Sigmoid colon (tissue), 4 donors: Measurements from ENCODE around the gene FAM83G.

ENCODE experiments used
- POLR2A ChIP-seq, 2 donors: fragments of 450-650 bp; IDR thresholded peaks; one replicate each; pipeline ENCODE4 v1.6.1; 2016; ENCODE audit warnings: antibody characterized with exemption in 2 of 2, mild to moderate bottlenecking in 2 of 2, moderate library complexity in 2 of 2
- POLR2AphosphoS5 ChIP-seq, 4 donors: sonication (generic); formaldehyde crosslinking; IDR thresholded peaks; one replicate each; pipeline ENCODE4 v1.6.1; 2017; ENCODE audit warnings: antibody characterized with exemption in 4 of 4

DNA sequence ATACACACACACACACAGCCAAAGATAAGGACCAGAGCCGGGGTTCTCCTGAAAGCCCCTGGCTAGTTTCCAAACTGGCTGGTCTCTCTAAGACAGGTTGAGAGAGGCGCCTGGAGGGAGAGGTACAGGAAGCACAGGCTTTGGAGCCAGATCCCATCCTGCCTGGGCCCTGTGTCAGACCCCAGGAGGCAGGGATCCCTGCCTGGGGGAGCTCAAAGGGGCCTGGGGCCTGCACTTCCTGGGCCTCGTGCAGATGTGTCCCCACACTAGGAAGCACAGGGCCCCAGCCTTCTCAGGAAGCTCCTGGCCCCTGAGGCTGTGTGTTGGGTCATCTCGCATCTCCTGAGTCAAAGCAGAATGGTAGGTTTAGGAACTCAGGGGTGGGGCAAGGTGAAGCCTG, 36.6 kb downstream of the FAM83G start:
- TF ChIP-seq POLR2AphosphoS5 (IDR thresholded peaks at IDR 0.05): no peak
- TF ChIP-seq POLR2A (IDR thresholded peaks at IDR 0.05): no peak
